ENCODE data around the gene PDE4D.
"Not testable (repeated sequence)": the region's sequence is repeated elsewhere in the genome, so short reads cannot be mapped to it uniquely, and the experiment has no call there.

Gene PDE4D

DNA sequence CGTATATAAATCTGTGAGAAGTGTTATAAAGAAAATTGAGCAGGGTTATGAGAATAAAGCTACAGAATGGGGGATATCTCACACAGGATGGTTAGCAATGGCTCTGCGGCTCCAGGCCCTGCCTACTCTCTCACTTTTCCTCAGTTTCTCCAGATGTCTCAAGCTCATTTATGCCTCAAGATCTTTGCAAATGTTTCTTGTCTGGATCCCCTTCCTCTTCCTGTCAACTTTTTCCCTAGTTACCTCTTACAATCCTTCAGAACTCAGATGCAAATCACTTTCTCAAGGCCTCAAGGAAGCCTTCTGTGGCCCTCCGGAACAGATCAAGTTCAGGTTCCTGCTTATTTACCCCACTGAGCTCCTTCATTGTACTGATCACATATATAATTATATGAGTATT lies 924.3 kb downstream of the PDE4D start:
- Histone ChIP-seq H3K27ac (ENCODE audit: low read length) (no peak overlapping the region), H3K4me3 (ENCODE audit: low read depth in 1 of 2, low read length in 2 of 2) (no peak overlapping the region), H3K36me3 (ENCODE audit: control insufficient read depth in 1 of 2, insufficient read depth in 2 of 2, low read length in 2 of 2) (peaks cover 3 to 9% of the 10 kb centered on the region in 2 donors), H3K9me3 (ENCODE audit: control insufficient read depth in 1 of 2, low read length in 2 of 2) (no peaks in the 10 kb centered on the region), H3K27me3 (ENCODE audit: low read depth, low read length) (no peaks in the 10 kb centered on the region), H3K4me1 (ENCODE audit: control insufficient read depth in 1 of 2, insufficient read depth in 2 of 2, low read length in 2 of 2) (peaks cover 0 to 3% of the 10 kb centered on the region in 2 donors)

DNA sequence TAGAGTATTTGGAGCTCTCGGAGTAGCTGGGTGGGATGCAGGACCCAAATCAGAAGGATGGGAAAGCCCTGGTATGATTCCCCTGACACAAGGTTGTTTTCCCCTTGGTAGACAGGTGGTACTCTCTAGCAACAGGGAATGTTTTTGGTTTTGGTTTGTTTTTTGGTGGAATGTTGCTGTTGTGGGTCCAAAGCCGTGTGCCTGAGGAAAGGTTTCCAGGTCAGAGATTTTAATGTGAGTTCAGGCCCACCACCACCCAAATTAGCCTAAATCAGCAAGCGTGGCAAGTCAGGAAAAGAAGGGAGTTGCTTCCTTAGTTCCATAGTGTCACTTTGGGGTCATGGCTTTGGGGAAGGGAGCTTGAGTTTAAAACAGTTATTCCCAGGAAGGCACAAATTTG lies 925.2 kb downstream of the PDE4D start:
- H3K4me1 ChIP-seq (ENCODE audit: control insufficient read depth in 1 of 2, insufficient read depth in 2 of 2, low read length in 2 of 2) = peaks cover 0 to 3% of the 10 kb centered on the region in 2 donors
- no peaks in the 10 kb centered on the region for H3K27me3 ChIP-seq (ENCODE audit: low read depth, low read length)
- H3K9me3 ChIP-seq (ENCODE audit: control insufficient read depth in 1 of 2, low read length in 2 of 2) = no peaks in the 10 kb centered on the region
- H3K36me3 ChIP-seq (ENCODE audit: control insufficient read depth in 1 of 2, insufficient read depth in 2 of 2, low read length in 2 of 2) = peaks cover 0 to 5% of the 10 kb centered on the region in 2 donors
- H3K27ac ChIP-seq (ENCODE audit: low read length) = no peak overlapping the region
- no peak overlapping the region for H3K4me3 ChIP-seq (ENCODE audit: low read depth in 1 of 2, low read length in 2 of 2)

- Histone ChIP-seq H3K27ac (ENCODE audit: low read length) (no peak overlapping the region), H3K9me3 (ENCODE audit: control insufficient read depth in 1 of 2, low read length in 2 of 2) (no peaks in the 10 kb centered on the region)
Measured at GRCh38 chr5:58967597-58968281, 925.8 kb downstream of the PDE4D start.

GRCh38 chr5:58965677-58966414 lies 927.7 kb downstream of the PDE4D start:
- no peaks in the 10 kb centered on the region for H3K27me3 ChIP-seq (ENCODE audit: low read depth, low read length)
- no peaks in the 10 kb centered on the region for H3K36me3 ChIP-seq (ENCODE audit: control insufficient read depth in 1 of 2, insufficient read depth in 2 of 2, low read length in 2 of 2)
- H3K27ac ChIP-seq (ENCODE audit: low read length) = no peak overlapping the region
- no peaks in the 10 kb centered on the region for H3K9me3 ChIP-seq (ENCODE audit: control insufficient read depth in 1 of 2, low read length in 2 of 2)
- H3K4me3 ChIP-seq (ENCODE audit: low read depth in 1 of 2, low read length in 2 of 2) = no peak overlapping the region
- no peaks in the 10 kb centered on the region for H3K4me1 ChIP-seq (ENCODE audit: control insufficient read depth in 1 of 2, insufficient read depth in 2 of 2, low read length in 2 of 2)

More at GRCh38 chr5:58967597-58968281, 925.8 kb downstream of the PDE4D start:
- Histone ChIP-seq H3K4me1 (ENCODE audit: control insufficient read depth in 1 of 2, insufficient read depth in 2 of 2, low read length in 2 of 2) (peaks cover 0 to 2% of the 10 kb centered on the region in 2 donors), H3K4me3 (ENCODE audit: low read depth in 1 of 2, low read length in 2 of 2) (no peak overlapping the region), H3K36me3 (ENCODE audit: control insufficient read depth in 1 of 2, insufficient read depth in 2 of 2, low read length in 2 of 2) (no peaks in the 10 kb centered on the region), H3K27me3 (ENCODE audit: low read depth, low read length) (no peaks in the 10 kb centered on the region)

DNA sequence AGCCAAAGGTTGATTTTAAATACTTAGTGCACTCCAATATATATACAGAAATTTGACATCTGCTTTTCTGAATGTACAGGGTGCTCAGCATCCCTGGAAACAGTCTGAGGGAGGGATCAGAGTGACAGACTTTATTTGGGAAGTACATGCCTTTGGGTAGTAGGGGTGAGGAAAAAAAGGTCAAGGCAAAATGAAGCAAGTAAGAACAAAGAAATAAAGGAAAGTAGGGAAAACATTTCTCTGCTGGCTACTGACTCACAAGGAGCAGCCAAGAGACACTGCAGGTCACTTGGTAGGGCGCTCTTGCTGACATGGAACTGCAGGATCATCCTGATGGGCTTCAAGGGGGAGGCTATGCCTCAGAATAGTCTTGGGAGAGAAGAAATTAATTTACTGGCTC lies 929.7 kb downstream of the PDE4D start:
- no peaks in the 10 kb centered on the region for H3K4me1 ChIP-seq (ENCODE audit: control insufficient read depth in 1 of 2, insufficient read depth in 2 of 2, low read length in 2 of 2)
- H3K27ac ChIP-seq (ENCODE audit: low read length) = no peak overlapping the region
- no peaks in the 10 kb centered on the region for H3K27me3 ChIP-seq (ENCODE audit: low read depth, low read length)
- H3K36me3 ChIP-seq (ENCODE audit: control insufficient read depth in 1 of 2, insufficient read depth in 2 of 2, low read length in 2 of 2) = no peaks in the 10 kb centered on the region
- H3K9me3 ChIP-seq (ENCODE audit: control insufficient read depth in 1 of 2, low read length in 2 of 2) = no peaks in the 10 kb centered on the region
- no peak overlapping the region for H3K4me3 ChIP-seq (ENCODE audit: low read depth in 1 of 2, low read length in 2 of 2)

GRCh38 chr5:58963361-58963760 lies 930.2 kb downstream of the PDE4D start:
- Histone ChIP-seq H3K9me3 (ENCODE audit: control insufficient read depth in 1 of 2, low read length in 2 of 2) (no peaks in the 10 kb centered on the region), H3K4me3 (ENCODE audit: low read depth in 1 of 2, low read length in 2 of 2) (no peak overlapping the region), H3K27me3 (ENCODE audit: low read depth, low read length) (no peaks in the 10 kb centered on the region), H3K36me3 (ENCODE audit: control insufficient read depth in 1 of 2, insufficient read depth in 2 of 2, low read length in 2 of 2) (no peaks in the 10 kb centered on the region), H3K4me1 (ENCODE audit: control insufficient read depth in 1 of 2, insufficient read depth in 2 of 2, low read length in 2 of 2) (no peaks in the 10 kb centered on the region), H3K27ac (ENCODE audit: low read length) (no peak overlapping the region)

DNA sequence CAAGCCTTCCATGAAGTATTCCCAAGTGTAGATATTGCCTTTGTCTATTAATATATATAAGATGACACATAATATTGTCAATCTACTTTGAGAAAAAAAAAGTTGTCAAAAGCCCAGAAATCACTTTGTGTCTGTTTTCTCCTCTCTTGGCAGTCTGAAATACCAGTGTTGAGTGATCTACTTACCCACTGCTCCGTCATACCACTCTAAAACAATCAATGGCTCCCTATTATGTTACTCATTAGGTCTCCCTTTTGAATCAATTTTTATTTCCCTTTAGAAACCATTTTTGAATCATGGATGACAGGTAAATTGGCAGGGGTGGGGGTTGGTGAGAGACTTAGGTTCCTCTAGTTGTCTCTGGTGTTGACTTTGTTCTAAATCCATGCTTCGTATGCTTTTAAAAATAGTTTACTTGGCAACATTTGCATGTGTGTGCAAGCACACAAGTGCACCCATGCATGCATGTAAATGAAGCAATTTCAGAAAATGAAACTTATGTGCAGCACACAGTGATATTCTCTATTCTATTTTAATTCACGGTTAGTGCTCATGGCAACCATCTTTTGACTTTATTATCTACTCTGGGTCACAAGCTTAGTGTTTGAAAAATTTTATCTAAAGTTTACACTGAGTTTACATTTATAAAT lies 931.8 kb downstream of the PDE4D start:
- Histone ChIP-seq H3K9me3 (ENCODE audit: control insufficient read depth in 1 of 2, low read length in 2 of 2) (no peaks in the 10 kb centered on the region), H3K4me1 (ENCODE audit: control insufficient read depth in 1 of 2, insufficient read depth in 2 of 2, low read length in 2 of 2) (no peaks in the 10 kb centered on the region)

GRCh38 chr5:58958701-58959100 lies 934.8 kb downstream of the PDE4D start:
- H3K27me3 ChIP-seq (ENCODE audit: low read depth, low read length) = no peaks in the 10 kb centered on the region
- H3K27ac ChIP-seq (ENCODE audit: low read length) = no peak overlapping the region
- no peaks in the 10 kb centered on the region for H3K9me3 ChIP-seq (ENCODE audit: control insufficient read depth in 1 of 2, low read length in 2 of 2)
- no peaks in the 10 kb centered on the region for H3K36me3 ChIP-seq (ENCODE audit: control insufficient read depth in 1 of 2, insufficient read depth in 2 of 2, low read length in 2 of 2)
- no peak overlapping the region for H3K4me3 ChIP-seq (ENCODE audit: low read depth in 1 of 2, low read length in 2 of 2)
- no peaks in the 10 kb centered on the region for H3K4me1 ChIP-seq (ENCODE audit: control insufficient read depth in 1 of 2, insufficient read depth in 2 of 2, low read length in 2 of 2)

More for the DNA sequence above, 931.8 kb downstream of the PDE4D start:
- Histone ChIP-seq H3K4me3 (ENCODE audit: low read depth in 1 of 2, low read length in 2 of 2) (no peak overlapping the region), H3K36me3 (ENCODE audit: control insufficient read depth in 1 of 2, insufficient read depth in 2 of 2, low read length in 2 of 2) (no peaks in the 10 kb centered on the region), H3K27me3 (ENCODE audit: low read depth, low read length) (no peaks in the 10 kb centered on the region), H3K27ac (ENCODE audit: low read length) (no peak overlapping the region)

- H3K27ac ChIP-seq (ENCODE audit: low read length); H3K4me1 ChIP-seq (ENCODE audit: control insufficient read depth in 1 of 2, insufficient read depth in 2 of 2, low read length in 2 of 2); H3K4me3 ChIP-seq (ENCODE audit: low read depth in 1 of 2, low read length in 2 of 2); H3K36me3 ChIP-seq (ENCODE audit: control insufficient read depth in 1 of 2, insufficient read depth in 2 of 2, low read length in 2 of 2); H3K9me3 ChIP-seq (ENCODE audit: control insufficient read depth in 1 of 2, low read length in 2 of 2); H3K27me3 ChIP-seq (ENCODE audit: low read depth, low read length): not testable (repeated sequence)
Measured at GRCh38 chr5:58953218-58953617, 940.3 kb downstream of the PDE4D start.

DNA sequence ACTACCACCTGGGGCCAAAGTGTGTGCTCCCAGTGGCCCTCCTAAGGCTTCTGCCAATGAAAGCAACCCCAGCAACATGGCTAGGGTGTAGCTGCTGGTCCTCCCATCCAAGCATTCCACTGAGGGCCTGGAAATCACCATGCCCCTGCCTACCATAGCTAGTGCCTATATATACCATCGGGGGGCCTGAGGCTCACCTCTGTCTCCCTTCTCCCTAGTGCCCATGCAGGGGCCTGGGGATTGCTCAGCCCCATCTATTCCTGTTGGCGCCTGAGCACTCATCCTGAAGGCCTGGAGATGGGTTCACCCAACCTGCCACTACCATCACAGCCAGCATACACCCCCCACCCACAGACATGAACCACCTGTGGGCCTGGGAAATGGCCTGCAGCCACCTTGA lies 943.3 kb downstream of the PDE4D start:
- no peaks in the 10 kb centered on the region for H3K4me1 ChIP-seq (ENCODE audit: control insufficient read depth in 1 of 2, insufficient read depth in 2 of 2, low read length in 2 of 2)
- no peaks in the 10 kb centered on the region for H3K27me3 ChIP-seq (ENCODE audit: low read depth, low read length)
- H3K9me3 ChIP-seq (ENCODE audit: control insufficient read depth in 1 of 2, low read length in 2 of 2) = no peaks in the 10 kb centered on the region

DNA sequence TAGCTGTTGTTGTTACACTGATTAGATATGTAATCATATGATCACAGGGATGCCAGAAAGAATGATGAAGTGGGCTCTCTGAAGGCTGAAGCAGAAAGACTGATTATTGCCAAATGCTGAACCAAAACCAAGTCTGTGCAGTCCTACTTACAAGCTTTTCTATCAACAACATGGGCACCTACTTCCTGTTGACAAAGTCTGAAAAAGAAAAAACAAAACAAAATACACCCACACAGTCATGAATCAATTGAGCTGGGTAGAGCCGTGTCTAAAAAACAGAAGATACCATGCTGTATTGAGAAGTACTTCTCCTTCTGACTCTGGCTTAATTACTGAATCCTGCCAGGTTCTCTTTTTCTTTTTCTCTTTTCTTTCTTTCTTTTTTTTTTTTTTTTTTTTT lies 947.3 kb downstream of the PDE4D start:
- no peaks in the 10 kb centered on the region for H3K9me3 ChIP-seq (ENCODE audit: control insufficient read depth in 1 of 2, low read length in 2 of 2)
- H3K4me3 ChIP-seq (ENCODE audit: low read depth in 1 of 2, low read length in 2 of 2) = no peak overlapping the region
- H3K27ac ChIP-seq (ENCODE audit: low read length) = no peak overlapping the region
- H3K27me3 ChIP-seq (ENCODE audit: low read depth, low read length) = no peaks in the 10 kb centered on the region
- no peaks in the 10 kb centered on the region for H3K36me3 ChIP-seq (ENCODE audit: control insufficient read depth in 1 of 2, insufficient read depth in 2 of 2, low read length in 2 of 2)
- H3K4me1 ChIP-seq (ENCODE audit: control insufficient read depth in 1 of 2, insufficient read depth in 2 of 2, low read length in 2 of 2) = no peaks in the 10 kb centered on the region

More for the DNA sequence above, 943.3 kb downstream of the PDE4D start:
- Histone ChIP-seq H3K36me3 (ENCODE audit: control insufficient read depth in 1 of 2, insufficient read depth in 2 of 2, low read length in 2 of 2) (no peaks in the 10 kb centered on the region), H3K4me3 (ENCODE audit: low read depth in 1 of 2, low read length in 2 of 2) (no peak overlapping the region), H3K27ac (ENCODE audit: low read length) (no peak overlapping the region)
